ENCODE data around the gene COA1.

Gene COA1

GRCh38 chr7:43668035-43668434 is 61.3 kb downstream of the COA1 start:
- TF ChIP-seq TOX (CRISPR knock-in tag; IDR thresholded peaks at IDR 0.05; ENCODE audit: borderline replicate concordance): no peak
- TF ChIP-seq ZNF70 (CRISPR knock-in tag; IDR thresholded peaks at IDR 0.05): no peak
- no peak for TF ChIP-seq ESRRG (CRISPR knock-in tag; IDR thresholded peaks at IDR 0.05)
- TF ChIP-seq ZNF8 (CRISPR knock-in tag; IDR thresholded peaks at IDR 0.05): no peak
- no peak for TF ChIP-seq ARNTL (CRISPR knock-in tag; IDR thresholded peaks at IDR 0.05; ENCODE audit: borderline replicate concordance, low read depth)
- TF ChIP-seq ZNF565 (CRISPR knock-in tag; conservative IDR thresholded peaks at IDR 0.05; ENCODE audit: low read depth): no peak
- TF ChIP-seq, protein P1, sequence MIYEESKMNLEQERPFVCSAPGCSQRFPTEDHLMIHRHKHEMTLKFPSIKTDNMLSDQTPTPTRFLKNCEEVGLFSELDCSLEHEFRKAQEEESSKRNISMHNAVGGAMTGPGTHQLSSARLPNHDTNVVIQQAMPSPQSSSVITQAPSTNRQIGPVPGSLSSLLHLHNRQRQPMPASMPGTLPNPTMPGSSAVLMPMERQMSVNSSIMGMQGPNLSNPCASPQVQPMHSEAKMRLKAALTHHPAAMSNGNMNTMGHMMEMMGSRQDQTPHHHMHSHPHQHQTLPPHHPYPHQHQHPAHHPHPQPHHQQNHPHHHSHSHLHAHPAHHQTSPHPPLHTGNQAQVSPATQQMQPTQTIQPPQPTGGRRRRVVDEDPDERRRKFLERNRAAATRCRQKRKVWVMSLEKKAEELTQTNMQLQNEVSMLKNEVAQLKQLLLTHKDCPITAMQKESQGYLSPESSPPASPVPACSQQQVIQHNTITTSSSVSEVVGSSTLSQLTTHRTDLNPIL (CRISPR knock-in tag; IDR thresholded peaks at IDR 0.05; ENCODE audit: low read depth): no peak
- TF ChIP-seq OSR1 (CRISPR knock-in tag; IDR thresholded peaks at IDR 0.05): no peak
- TF ChIP-seq, protein P2, sequence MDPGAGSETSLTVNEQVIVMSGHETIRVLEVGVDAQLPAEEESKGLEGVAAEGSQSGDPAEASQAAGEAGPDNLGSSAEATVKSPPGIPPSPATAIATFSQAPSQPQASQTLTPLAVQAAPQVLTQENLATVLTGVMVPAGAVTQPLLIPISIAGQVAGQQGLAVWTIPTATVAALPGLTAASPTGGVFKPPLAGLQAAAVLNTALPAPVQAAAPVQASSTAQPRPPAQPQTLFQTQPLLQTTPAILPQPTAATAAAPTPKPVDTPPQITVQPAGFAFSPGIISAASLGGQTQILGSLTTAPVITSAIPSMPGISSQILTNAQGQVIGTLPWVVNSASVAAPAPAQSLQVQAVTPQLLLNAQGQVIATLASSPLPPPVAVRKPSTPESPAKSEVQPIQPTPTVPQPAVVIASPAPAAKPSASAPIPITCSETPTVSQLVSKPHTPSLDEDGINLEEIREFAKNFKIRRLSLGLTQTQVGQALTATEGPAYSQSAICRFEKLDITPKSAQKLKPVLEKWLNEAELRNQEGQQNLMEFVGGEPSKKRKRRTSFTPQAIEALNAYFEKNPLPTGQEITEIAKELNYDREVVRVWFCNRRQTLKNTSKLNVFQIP (CRISPR knock-in tag; IDR thresholded peaks at IDR 0.05; ENCODE audit: borderline replicate concordance, low read depth): no peak
- TF ChIP-seq ZFP30 (CRISPR knock-in tag; IDR thresholded peaks at IDR 0.05): no peak
- no peak for TF ChIP-seq SNAI2 (CRISPR knock-in tag; IDR thresholded peaks at IDR 0.05)
- TF ChIP-seq PATZ1 (CRISPR knock-in tag; IDR thresholded peaks at IDR 0.05; ENCODE audit: borderline replicate concordance): no peak
- TF ChIP-seq ZC3H10 (CRISPR knock-in tag; IDR thresholded peaks at IDR 0.05): no peak
- no peak for ATAC-seq

DNA sequence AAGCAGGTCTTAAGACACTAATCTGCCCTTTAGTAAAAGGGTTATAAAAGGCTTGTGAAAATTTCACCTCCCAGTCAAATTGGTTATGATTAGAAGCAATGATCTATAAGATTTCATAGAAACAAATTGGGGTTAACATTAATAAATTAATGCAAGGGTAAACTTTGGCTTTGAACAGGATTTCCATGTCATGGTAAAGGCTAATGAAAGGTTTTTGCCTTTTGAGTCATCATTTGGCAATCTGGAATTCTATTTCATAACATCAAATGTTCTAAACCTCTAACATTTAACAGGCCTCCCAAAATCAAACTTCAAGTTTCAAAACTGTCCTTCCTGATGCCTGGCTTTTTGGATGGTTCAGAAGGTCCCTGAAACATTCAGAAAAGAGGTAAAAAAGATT is 62.4 kb downstream of the COA1 start:
- TF ChIP-seq RARB (CRISPR knock-in tag; IDR thresholded peaks at IDR 0.05) (0 out of 2 replicates have a peak, but pooled peaks have one; percentile 10), CSRNP3 (CRISPR knock-in tag; IDR thresholded peaks at IDR 0.05) (no peak), TOX (CRISPR knock-in tag; IDR thresholded peaks at IDR 0.05; ENCODE audit: borderline replicate concordance) (peak; percentile 83), ZNF565 (CRISPR knock-in tag; conservative IDR thresholded peaks at IDR 0.05; ENCODE audit: low read depth) (no peak), ESRRG (CRISPR knock-in tag; IDR thresholded peaks at IDR 0.05) (no peak), ZFP30 (CRISPR knock-in tag; IDR thresholded peaks at IDR 0.05) (no peak), ISL1 (CRISPR knock-in tag; IDR thresholded peaks at IDR 0.05) (peak; percentile 70), ZC3H10 (CRISPR knock-in tag; IDR thresholded peaks at IDR 0.05) (peak; percentile 93)
- TF ChIP-seq, protein P1 (CRISPR knock-in tag; IDR thresholded peaks at IDR 0.05; ENCODE audit: low read depth): no peak
- peak; percentile 11; the same call in 1 of the 3 replicates for ATAC-seq

- ATAC-seq: peak; percentile 93
- TF ChIP-seq ISL1 (CRISPR knock-in tag; IDR thresholded peaks at IDR 0.05) (peak; percentile 79), TOX (CRISPR knock-in tag; IDR thresholded peaks at IDR 0.05; ENCODE audit: borderline replicate concordance) (peak; percentile 92), ZFP3 (CRISPR knock-in tag; IDR thresholded peaks at IDR 0.05) (no peak), RARB (CRISPR knock-in tag; IDR thresholded peaks at IDR 0.05) (peak; percentile 58; the same call in 1 of the 2 replicates), ZC3H10 (CRISPR knock-in tag; IDR thresholded peaks at IDR 0.05) (peak; percentile 92; the same call in 1 of the 2 replicates)
- TF ChIP-seq, protein P2 (CRISPR knock-in tag; IDR thresholded peaks at IDR 0.05; ENCODE audit: borderline replicate concordance, low read depth): 0 out of 2 replicates have a peak, but pooled peaks have one; percentile 54
- TF ChIP-seq, protein P1 (CRISPR knock-in tag; IDR thresholded peaks at IDR 0.05; ENCODE audit: low read depth): no peak
These were observed 64.6 kb downstream of the COA1 start for GRCh38 chr7:43664681-43665080.

Data from SK-N-SH treated with all-trans-retinoic acid at 6 μM for 48 hours (cell line).